ENCODE measurements around the gene IFI27L1.

IFI27L1 gene

DNA sequence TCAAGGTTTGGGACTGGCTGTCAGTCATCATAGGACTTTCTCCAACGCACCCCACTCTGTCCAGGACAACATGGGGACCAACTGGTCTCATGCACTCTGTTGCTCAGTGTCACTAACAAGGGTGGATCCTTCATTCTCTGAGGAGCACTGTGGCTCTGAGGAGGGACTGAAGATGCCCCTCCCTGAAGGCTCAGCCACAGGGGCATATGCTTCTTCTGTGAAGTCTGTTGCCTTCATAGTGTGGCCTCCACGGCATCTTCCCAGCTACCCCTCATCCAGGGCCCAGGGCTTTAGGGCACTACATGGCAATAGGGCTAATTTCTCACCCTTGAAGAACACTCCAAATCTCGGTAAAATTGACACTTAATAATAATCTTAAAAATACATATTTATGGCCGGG lies 62.6 kb downstream of the IFI27L1 start:
- H3K4me3 ChIP-seq (ENCODE audit: low read depth, low read length): no peak overlapping the region
- CTCF ChIA-PET: interaction anchor here (1.1 to 11.3 kb wide), 7 partner anchors 9 to 205 kb away, joined by 3 to 348 read pairs (median 14); partner anchors contain the start of gene IFI27L2
- TF ChIP-seq, protein P1, sequence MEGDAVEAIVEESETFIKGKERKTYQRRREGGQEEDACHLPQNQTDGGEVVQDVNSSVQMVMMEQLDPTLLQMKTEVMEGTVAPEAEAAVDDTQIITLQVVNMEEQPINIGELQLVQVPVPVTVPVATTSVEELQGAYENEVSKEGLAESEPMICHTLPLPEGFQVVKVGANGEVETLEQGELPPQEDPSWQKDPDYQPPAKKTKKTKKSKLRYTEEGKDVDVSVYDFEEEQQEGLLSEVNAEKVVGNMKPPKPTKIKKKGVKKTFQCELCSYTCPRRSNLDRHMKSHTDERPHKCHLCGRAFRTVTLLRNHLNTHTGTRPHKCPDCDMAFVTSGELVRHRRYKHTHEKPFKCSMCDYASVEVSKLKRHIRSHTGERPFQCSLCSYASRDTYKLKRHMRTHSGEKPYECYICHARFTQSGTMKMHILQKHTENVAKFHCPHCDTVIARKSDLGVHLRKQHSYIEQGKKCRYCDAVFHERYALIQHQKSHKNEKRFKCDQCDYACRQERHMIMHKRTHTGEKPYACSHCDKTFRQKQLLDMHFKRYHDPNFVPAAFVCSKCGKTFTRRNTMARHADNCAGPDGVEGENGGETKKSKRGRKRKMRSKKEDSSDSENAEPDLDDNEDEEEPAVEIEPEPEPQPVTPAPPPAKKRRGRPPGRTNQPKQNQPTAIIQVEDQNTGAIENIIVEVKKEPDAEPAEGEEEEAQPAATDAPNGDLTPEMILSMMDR (IDR thresholded peaks at IDR 0.05; ENCODE audit: insufficient read depth, low read length, missing control alignments): no peak
- DNase-seq (ENCODE audit: low read depth, low spot score): no peak
- POLR2A ChIA-PET: no interaction called here

DNA sequence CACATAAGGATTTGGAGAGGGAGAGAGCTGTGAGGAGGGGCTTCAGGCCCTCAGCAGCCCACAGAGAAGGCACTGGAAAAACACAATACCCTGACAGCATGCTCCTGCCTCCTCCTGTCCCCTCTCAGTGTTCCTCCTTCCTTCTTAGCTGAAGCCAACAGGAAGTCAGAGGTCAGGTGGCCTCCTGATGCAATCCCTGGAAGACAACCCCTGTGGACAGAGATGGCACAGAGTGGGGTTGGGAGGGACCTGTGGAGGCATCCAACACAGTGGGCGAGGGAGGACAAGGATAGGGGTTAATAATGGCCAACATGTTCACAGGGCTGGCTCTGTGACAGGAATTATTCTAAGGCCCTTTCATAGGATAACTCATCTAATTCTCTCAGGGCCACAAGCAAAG lies 63.7 kb downstream of the IFI27L1 start:
- TF ChIP-seq, protein P1 (IDR thresholded peaks at IDR 0.05; ENCODE audit: insufficient read depth, low read length, missing control alignments): no peak
- H3K4me3 ChIP-seq (ENCODE audit: low read depth, low read length): no peak overlapping the region
- CTCF ChIA-PET: interaction anchor here (1.3 to 11.3 kb wide), 3 partner anchors 8 to 109 kb away, joined by 4 to 348 read pairs (median 6); no protein-coding TSS in a partner anchor
- POLR2A ChIA-PET: no interaction called here
- no peak for DNase-seq (ENCODE audit: low read depth, low spot score)

DNA sequence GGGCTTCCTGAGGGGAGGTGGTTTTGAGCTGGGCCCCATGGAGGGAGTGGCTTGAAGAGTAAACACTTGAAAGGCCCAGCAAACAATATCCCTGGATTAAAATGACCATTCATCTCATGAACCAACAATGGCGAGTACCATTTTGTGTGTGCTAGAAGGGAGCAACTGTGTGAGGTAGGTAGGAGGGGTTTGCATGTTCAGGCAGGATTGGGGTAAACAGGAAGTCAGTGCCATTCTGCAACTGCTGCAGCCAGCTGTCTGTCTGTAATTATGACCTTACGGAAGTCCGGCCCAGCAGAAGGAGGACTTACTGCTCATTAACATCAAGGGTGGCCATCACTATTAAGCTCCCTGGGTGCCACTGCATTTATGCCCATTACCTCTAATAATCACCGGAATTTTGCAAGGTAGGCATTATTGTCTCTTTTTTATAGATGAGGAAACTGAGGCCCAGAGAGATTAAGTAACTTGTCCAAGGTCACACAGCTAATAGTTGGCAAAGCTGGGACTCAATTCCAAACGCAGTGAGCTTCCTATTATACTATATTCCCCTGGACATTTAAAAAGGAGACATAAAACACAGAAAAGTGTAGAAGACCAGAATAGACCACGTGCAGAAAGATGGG lies 64.9 kb downstream of the IFI27L1 start:
- POLR2A ChIA-PET: no interaction called here
- no peak overlapping the region for H3K4me3 ChIP-seq (ENCODE audit: low read depth, low read length)
- TF ChIP-seq, protein P1 (IDR thresholded peaks at IDR 0.05; ENCODE audit: insufficient read depth, low read length, missing control alignments): no peak
- CTCF ChIA-PET: interaction anchor here (1.2 to 1.9 kb wide), 3 partner anchors 9 to 16 kb away, joined by 4 to 13 read pairs (median 6); no protein-coding TSS in a partner anchor
- no peak for DNase-seq (ENCODE audit: low read depth, low spot score)

Measured in AG04449 (cell line).